DND-41 (cell line): ENCODE data around the gene KCNA3.

Source experiments
- EZH2 ChIP-seq: IDR thresholded peaks from 3 replicates; pipeline ENCODE4 v1.6.1; 2012; ENCODE audit warnings: borderline replicate concordance, low read depth, mild to moderate bottlenecking, moderate library complexity, low read length, inconsistent platforms; ENCODE audit not compliant: severe bottlenecking
- TF ChIP-seq, protein P1 (sequence below): IDR thresholded peaks from 2 replicates; pipeline ENCODE4 v1.5.1; 2012; ENCODE audit warnings: borderline replicate concordance, low read length, moderate library complexity, mild to moderate bottlenecking; ENCODE audit not compliant: poor library complexity, severe bottlenecking; ENCODE audit errors: extremely low read depth

DNA sequence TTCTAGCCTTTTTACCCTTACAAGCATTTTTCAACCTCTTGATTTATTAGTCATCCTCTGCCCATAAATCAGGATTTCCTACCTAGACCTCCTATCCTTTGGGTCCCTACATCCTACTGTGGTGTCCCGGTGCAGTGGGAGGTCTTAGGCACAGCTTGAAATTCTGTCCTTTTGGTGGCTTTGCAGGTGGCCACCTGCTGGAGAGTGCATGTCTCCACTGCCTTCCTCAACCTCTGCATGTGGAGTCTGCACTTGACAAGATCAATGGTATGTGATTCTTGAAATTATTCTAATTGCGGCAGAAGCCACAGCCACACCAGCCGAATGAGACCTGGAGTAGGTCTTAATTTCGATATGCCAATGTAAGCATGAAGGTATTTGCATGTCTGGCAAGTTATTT, 11.4 kb upstream of the KCNA3 start:
- TF ChIP-seq, protein P1, sequence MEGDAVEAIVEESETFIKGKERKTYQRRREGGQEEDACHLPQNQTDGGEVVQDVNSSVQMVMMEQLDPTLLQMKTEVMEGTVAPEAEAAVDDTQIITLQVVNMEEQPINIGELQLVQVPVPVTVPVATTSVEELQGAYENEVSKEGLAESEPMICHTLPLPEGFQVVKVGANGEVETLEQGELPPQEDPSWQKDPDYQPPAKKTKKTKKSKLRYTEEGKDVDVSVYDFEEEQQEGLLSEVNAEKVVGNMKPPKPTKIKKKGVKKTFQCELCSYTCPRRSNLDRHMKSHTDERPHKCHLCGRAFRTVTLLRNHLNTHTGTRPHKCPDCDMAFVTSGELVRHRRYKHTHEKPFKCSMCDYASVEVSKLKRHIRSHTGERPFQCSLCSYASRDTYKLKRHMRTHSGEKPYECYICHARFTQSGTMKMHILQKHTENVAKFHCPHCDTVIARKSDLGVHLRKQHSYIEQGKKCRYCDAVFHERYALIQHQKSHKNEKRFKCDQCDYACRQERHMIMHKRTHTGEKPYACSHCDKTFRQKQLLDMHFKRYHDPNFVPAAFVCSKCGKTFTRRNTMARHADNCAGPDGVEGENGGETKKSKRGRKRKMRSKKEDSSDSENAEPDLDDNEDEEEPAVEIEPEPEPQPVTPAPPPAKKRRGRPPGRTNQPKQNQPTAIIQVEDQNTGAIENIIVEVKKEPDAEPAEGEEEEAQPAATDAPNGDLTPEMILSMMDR: peak; percentile 32
- no peak for TF ChIP-seq EZH2
